Spleen (tissue), 7 donors: Measurements from ENCODE around the gene DAAM2.

Experiments
- POLR2A ChIP-seq, 3 donors: fragments of 450-650 bp; IDR thresholded peaks; one replicate each; pipeline ENCODE4 v1.5.1; 2017; ENCODE audit warnings: antibody characterized with exemption in 3 of 3, mild to moderate bottlenecking in 1 of 3
- TF ChIP-seq, protein P1 (sequence below), 11 experiments: fragments of 200-600 bp in 7 of 11; fragments of 450-650 bp in 4 of 11; sonication (generic) in 4 of 11; IDR thresholded peaks in 8 of 11; conservative IDR thresholded peaks in 3 of 11; 1 replicate in 7 of 11; 2 replicates in 4 of 11; pipeline versions ENCODE4 v1.4.0 to v1.8.0; 2016 to 2021; ENCODE audit warnings: antibody characterized with exemption in 11 of 11, inconsistent platforms in 4 of 11, mild to moderate bottlenecking in 1 of 11
- donor health status: DM: no; HTN: no; CAD: no; lungs with moderate emphysema.
- donor health status: DM: no; HTN: no; CAD: no.
- donor health status: DM: no; HTN: no; CAD: no.

DNA sequence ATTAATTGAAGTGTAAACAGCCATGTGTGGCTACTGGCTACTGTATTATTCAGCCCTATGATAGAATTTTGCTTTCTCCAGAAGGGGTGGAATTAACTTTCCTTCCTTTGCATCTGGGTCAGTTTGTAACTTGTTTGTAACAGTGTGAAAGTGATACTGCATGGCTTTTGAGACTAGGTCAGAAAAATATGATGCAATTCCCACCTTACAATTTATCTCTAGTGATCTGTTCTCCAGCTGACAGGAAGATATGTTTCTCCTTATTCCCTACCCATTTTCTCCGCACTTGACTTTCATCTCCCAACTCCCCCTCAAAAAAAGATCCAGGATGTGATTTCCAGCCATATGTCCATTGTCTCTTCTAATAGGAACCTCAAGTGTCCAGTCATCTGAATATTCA, 144.7 kb downstream of the DAAM2 start:
- TF ChIP-seq, protein P1, sequence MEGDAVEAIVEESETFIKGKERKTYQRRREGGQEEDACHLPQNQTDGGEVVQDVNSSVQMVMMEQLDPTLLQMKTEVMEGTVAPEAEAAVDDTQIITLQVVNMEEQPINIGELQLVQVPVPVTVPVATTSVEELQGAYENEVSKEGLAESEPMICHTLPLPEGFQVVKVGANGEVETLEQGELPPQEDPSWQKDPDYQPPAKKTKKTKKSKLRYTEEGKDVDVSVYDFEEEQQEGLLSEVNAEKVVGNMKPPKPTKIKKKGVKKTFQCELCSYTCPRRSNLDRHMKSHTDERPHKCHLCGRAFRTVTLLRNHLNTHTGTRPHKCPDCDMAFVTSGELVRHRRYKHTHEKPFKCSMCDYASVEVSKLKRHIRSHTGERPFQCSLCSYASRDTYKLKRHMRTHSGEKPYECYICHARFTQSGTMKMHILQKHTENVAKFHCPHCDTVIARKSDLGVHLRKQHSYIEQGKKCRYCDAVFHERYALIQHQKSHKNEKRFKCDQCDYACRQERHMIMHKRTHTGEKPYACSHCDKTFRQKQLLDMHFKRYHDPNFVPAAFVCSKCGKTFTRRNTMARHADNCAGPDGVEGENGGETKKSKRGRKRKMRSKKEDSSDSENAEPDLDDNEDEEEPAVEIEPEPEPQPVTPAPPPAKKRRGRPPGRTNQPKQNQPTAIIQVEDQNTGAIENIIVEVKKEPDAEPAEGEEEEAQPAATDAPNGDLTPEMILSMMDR (IDR thresholded peaks at IDR 0.05 in 8 of 11, conservative IDR thresholded peaks at IDR 0.05 in 3 of 11): no peak
- no peak for TF ChIP-seq POLR2A (IDR thresholded peaks at IDR 0.05)
